Colonic mucosa (tissue), 4 donors: ENCODE data around the gene DTNBP1. TPM values are rescaled to one million over a fixed set of nuclear protein-coding genes. Genes with fewer than 3 reads are reported as not detected.

ENCODE experiments used
- DNase-seq: peaks from one replicate; pipeline ENCODE4 v3.0.0-alpha.2; 2020
- H3K27ac ChIP-seq: fragments of 200-600 bp; one replicate; pipeline ENCODE4 v1.8.0; 2021
- H3K27me3 ChIP-seq: fragments of 200-600 bp; one replicate; pipeline ENCODE4 v1.8.0; 2021
- H3K36me3 ChIP-seq: fragments of 200-600 bp; one replicate; pipeline ENCODE4 v1.8.0; 2021
- H3K4me1 ChIP-seq: fragments of 200-600 bp; one replicate; pipeline ENCODE4 v1.8.0; 2021; ENCODE audit warnings: mild to moderate bottlenecking
- H3K4me3 ChIP-seq: fragments of 200-600 bp; one replicate; pipeline ENCODE4 v1.8.0; 2021
- H3K9ac ChIP-seq, 2 donors: one replicate each; pipeline ENCODE4 v1.7.0; 2013; ENCODE audit warnings: control low read depth in 2 of 2, low read depth in 2 of 2, low read length in 2 of 2
- H3K9me3 ChIP-seq: fragments of 200-600 bp; one replicate; pipeline ENCODE4 v1.8.0; 2021
- CTCF ChIP-seq: fragments of 200-600 bp; IDR thresholded peaks from one replicate; pipeline ENCODE4 v1.8.0; 2022; ENCODE audit warnings: antibody characterized with exemption, mild to moderate bottlenecking
- intact Hi-C: fragments of 100-400 bp; cut with DNase I; formaldehyde crosslinking; loops from one replicate; pipeline ENCODE4 v1.14.1; 2022
- total RNA-seq, 2 donors: library from RNA; stranded (reverse); fragmentation: NEBNext Ultra II Directional in 1 of 2; extraction: Animal tissue kit (Norgen Biotek cat#: 25700) in 1 of 2; gene quantifications; one replicate each; pipeline ENCODE4 v1.2.1, GENCODE V29; 2021
- donor health status: healthy.
- donor health status: DM: no; HTN: no; CAD: no.
- donor health status: DM: no; HTN: no; CAD: no.

DTNBP1 gene
- total RNA-seq, 2 donors from 2014 or later, result 17.4 to 22.0 TPM

GRCh38 chr6:15628499-15629131 is 34.2 kb downstream of the DTNBP1 start:
- H3K27ac ChIP-seq, result no peak overlapping the region
- H3K27me3 ChIP-seq, result no peaks in the 10 kb centered on the region
- no peak overlapping the region for H3K9ac ChIP-seq
- no peak for DNase-seq
- intact Hi-C loops, result loop anchor here (10.0 kb wide), 1 partner anchor 134 kb away; no protein-coding TSS in a partner anchor
- H3K9me3 ChIP-seq, result no peaks in the 10 kb centered on the region
- no peak overlapping the region for H3K4me3 ChIP-seq
- no peak for TF ChIP-seq CTCF
- no peaks in the 10 kb centered on the region for H3K36me3 ChIP-seq
- H3K4me1 ChIP-seq, result no peaks in the 10 kb centered on the region

DNA sequence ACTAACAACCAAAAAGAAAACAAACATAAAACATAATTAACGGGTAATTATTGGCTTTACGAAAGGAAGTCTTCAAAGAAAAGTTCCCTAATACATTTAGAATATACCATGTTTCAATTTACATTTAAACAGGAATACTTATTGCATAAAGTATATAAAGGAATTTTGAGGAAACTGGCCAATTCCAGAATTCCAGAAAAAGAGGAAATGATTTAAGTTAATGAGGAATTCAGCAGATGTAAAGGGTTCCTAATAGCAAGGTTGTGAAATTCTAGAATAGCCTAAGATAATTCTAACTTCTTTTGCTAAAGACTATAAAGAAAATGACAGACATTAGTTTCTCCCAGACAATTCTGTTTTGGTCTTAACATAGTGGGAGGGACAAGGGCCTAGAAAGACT is 35.0 kb downstream of the DTNBP1 start:
- TF ChIP-seq CTCF, result no peak
- intact Hi-C loops, result loop anchor here (10.0 kb wide), 1 partner anchor 133 kb away; no protein-coding TSS in a partner anchor
- Histone ChIP-seq H3K9ac (no peak overlapping the region), H3K27ac (no peak overlapping the region), H3K9me3 (no peaks in the 10 kb centered on the region), H3K4me3 (no peak overlapping the region), H3K27me3 (no peaks in the 10 kb centered on the region), H3K36me3 (no peaks in the 10 kb centered on the region), H3K4me1 (no peaks in the 10 kb centered on the region)
- no peak for DNase-seq

DNA sequence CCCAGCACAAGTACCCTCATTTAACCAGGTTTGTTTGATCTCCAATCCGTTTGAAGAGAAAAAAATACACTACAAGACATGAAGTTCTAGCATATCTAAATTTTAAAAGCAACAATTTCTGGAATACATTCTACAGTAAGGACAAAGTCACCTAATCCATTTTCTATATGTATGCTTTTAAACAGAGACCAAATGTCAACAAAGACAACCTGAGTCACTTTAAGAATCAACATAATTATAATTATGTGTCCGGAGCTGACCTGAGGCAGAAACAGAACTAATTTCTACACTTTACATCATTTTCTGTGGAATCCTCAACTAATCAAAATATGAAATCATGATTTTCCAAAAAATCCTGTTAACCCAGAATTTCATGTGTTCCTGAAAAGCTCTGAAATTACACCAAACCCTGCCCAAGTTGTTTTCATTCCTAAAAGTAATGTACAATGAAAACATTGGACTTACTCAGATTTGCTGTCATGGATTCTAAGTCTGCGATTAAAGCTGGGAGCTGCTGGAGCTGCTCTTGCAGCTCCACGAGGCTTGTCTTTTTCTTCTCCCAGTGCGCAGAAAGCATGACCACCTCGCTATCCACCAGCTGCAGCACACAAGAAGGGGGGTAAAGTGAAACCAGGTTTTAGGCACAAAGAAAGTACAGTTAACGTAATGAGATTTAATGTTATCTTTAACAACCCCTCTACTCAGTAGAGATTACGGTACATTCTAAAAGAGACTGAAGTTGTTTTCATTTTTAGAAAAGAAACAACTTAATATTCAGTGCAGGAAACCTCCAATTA is 35.8 kb downstream of the DTNBP1 start:
- H3K4me3 ChIP-seq, result no peak overlapping the region
- H3K27me3 ChIP-seq, result no peaks in the 10 kb centered on the region
- H3K9me3 ChIP-seq, result no peaks in the 10 kb centered on the region
- H3K27ac ChIP-seq, result no peak overlapping the region
- no peak overlapping the region for H3K9ac ChIP-seq
- H3K36me3 ChIP-seq, result no peaks in the 10 kb centered on the region
- DNase-seq, result no peak
- TF ChIP-seq CTCF, result no peak
- no peaks in the 10 kb centered on the region for H3K4me1 ChIP-seq
- intact Hi-C loops, result loop anchor here (10.0 kb wide), 1 partner anchor 132 kb away; no protein-coding TSS in a partner anchor

DNA sequence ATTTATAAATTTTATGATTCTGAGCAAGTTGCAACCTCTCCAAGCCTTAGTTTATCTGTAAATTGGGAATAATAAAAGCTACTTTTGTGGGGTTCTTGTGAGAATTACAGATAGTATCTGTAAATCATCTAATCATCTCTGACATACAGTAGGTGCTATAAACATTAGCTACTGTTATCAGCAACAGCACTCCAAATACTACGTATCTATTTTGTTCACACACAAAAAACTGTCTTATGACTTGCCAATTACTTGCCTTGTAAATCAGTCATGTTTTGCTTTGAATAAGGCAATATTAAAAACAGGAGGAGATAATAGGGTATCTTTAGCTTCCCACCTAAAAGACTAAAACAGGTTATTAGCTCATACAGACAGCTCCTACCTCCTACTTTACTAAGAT is 36.7 kb downstream of the DTNBP1 start:
- no peak overlapping the region for H3K27ac ChIP-seq
- TF ChIP-seq CTCF, result no peak
- intact Hi-C loops, result loop anchor here (10.0 kb wide), 1 partner anchor 131 kb away; no protein-coding TSS in a partner anchor
- H3K4me1 ChIP-seq, result no peaks in the 10 kb centered on the region
- H3K9ac ChIP-seq, result no peak overlapping the region
- no peak overlapping the region for H3K4me3 ChIP-seq
- H3K9me3 ChIP-seq, result no peaks in the 10 kb centered on the region
- DNase-seq, result no peak
- no peaks in the 10 kb centered on the region for H3K27me3 ChIP-seq
- H3K36me3 ChIP-seq, result no peaks in the 10 kb centered on the region

- no peaks in the 10 kb centered on the region for H3K36me3 ChIP-seq
- no peaks in the 10 kb centered on the region for H3K27me3 ChIP-seq
- H3K4me3 ChIP-seq, result no peak overlapping the region
- TF ChIP-seq CTCF, result peak; percentile 65
- H3K27ac ChIP-seq, result no peak overlapping the region
- H3K9me3 ChIP-seq, result no peaks in the 10 kb centered on the region
- no peak for DNase-seq
- H3K9ac ChIP-seq, result no peak overlapping the region
- no peaks in the 10 kb centered on the region for H3K4me1 ChIP-seq
- intact Hi-C loops, result loop anchor here (10.0 kb wide), 1 partner anchor 129 kb away; no protein-coding TSS in a partner anchor
Observed at GRCh38 chr6:15623276-15624116, 39.3 kb downstream of the DTNBP1 start.
